A673 (cell line): ENCODE results near the gene SLC4A2. TPM values are rescaled to one million over a fixed set of nuclear protein-coding genes. Genes with fewer than 3 reads are reported as not detected.

Experiments
- BruUV-seq: library from RNA; stranded (reverse); fragments of 400-500 nt; replicated peaks from 2 replicates; lab custom pipeline; 2021; lab: Mats Ljungman, UMichigan
- CTCF ChIA-PET: fragments of 300-600 bp; sonication (Branson Sonifier 250); formaldehyde crosslinking; loops from one replicate; lab custom pipeline; 2022; ENCODE audit warnings: antibody characterized with exemption; lab: Charles Lee
- POLR2A ChIA-PET: fragments of 300-600 bp; sonication (Branson Sonifier 250); formaldehyde crosslinking; loops from one replicate; lab custom pipeline; 2022; ENCODE audit warnings: antibody characterized with exemption; ENCODE audit not compliant: low non-redundant PET; lab: Charles Lee
- DNase-seq: peaks from one replicate; pipeline ENCODE4 v3.0.0-alpha.2; 2015; ENCODE audit warnings: low spot score
- H3K27ac ChIP-seq: fragments of 200-600 bp; sonication (generic); 2 replicates; pipeline ENCODE4 v1.5.1; 2016; ENCODE audit warnings: mixed run types, low read depth, mild to moderate bottlenecking, mixed read lengths, antibody characterized with exemption, low read length; ENCODE audit not compliant: poor library complexity, severe bottlenecking
- H3K27me3 ChIP-seq: fragments of 200-600 bp; sonication (generic); replicated peaks from 2 replicates; pipeline ENCODE4 v1.6.1; 2017; ENCODE audit warnings: mixed run types, low read depth, mild to moderate bottlenecking, mixed read lengths, antibody characterized with exemption, low read length; ENCODE audit not compliant: insufficient read depth, poor library complexity
- H3K36me3 ChIP-seq: fragments of 200-600 bp; sonication (generic); 2 replicates; pipeline ENCODE4 v1.6.1; 2016; ENCODE audit warnings: mixed run types, mild to moderate bottlenecking, mixed read lengths, antibody characterized with exemption, low read length; ENCODE audit not compliant: insufficient read depth, poor library complexity, severe bottlenecking
- H3K4me1 ChIP-seq: fragments of 200-600 bp; sonication (generic); 2 replicates; pipeline ENCODE4 v1.6.1; 2017; ENCODE audit warnings: mixed run types, mild to moderate bottlenecking, mixed read lengths, antibody characterized with exemption, low read length; ENCODE audit not compliant: insufficient read depth, poor library complexity, severe bottlenecking
- H3K4me3 ChIP-seq: fragments of 200-600 bp; sonication (generic); 2 replicates; pipeline ENCODE4 v1.5.1; 2016; ENCODE audit warnings: low read depth, mixed run types, mild to moderate bottlenecking, mixed read lengths, low read length; ENCODE audit not compliant: poor library complexity, severe bottlenecking
- H3K9me3 ChIP-seq: fragments of 200-600 bp; sonication (generic); 2 replicates; pipeline ENCODE4 v1.6.1; 2016; ENCODE audit warnings: mixed run types, low read depth, mild to moderate bottlenecking, mixed read lengths, antibody characterized with exemption, low read length; ENCODE audit not compliant: poor library complexity, severe bottlenecking
- CTCF ChIP-seq: fragments of 300-800, 200-600 bp; sonication (generic); conservative IDR thresholded peaks from 2 replicates; pipeline ENCODE4 v1.5.1; 2017; ENCODE audit warnings: low read depth, mild to moderate bottlenecking, antibody characterized with exemption, low read length, moderate library complexity, mixed read lengths
- EZH2 ChIP-seq: fragments of 200-600 bp; sonication (generic); IDR thresholded peaks from 2 replicates; pipeline ENCODE4 v1.6.1; 2017; ENCODE audit warnings: borderline replicate concordance, low read depth, mild to moderate bottlenecking, mixed read lengths, antibody characterized with exemption, low read length; ENCODE audit not compliant: poor library complexity, severe bottlenecking
- intact Hi-C: fragments of 100-400 bp; cut with micrococcal nuclease; formaldehyde crosslinking; loops from one replicate; pipeline ENCODE4 v1.10.0; 2022; ENCODE audit not compliant: unreplicated experiment
- total RNA-seq: library from RNA; stranded (reverse); gene quantifications from 2 replicates; pipeline ENCODE4 v1.2.3, GENCODE V29; 2021

The SLC4A2 gene
- total RNA-seq, 1 experiment from 2014 or later: 222 TPM

- no peaks in the 10 kb centered on the region for H3K27me3 ChIP-seq
- ChIA-PET POLR2A (no interaction called here), CTCF (interaction anchor here (0.6 kb wide), 1 partner anchor 33 kb away, joined by 3 read pairs; no protein-coding TSS in a partner anchor)
- H3K27ac ChIP-seq: no peak overlapping the region
- TF ChIP-seq CTCF (no peak), EZH2 (no peak)
- H3K36me3 ChIP-seq: no peaks in the 10 kb centered on the region
- intact Hi-C loops: no loop called here
- no peaks in the 10 kb centered on the region for H3K4me1 ChIP-seq
- no TSS peak for BruUV-seq
- no peak overlapping the region for H3K4me3 ChIP-seq
- DNase-seq: no peak
- no peaks in the 10 kb centered on the region for H3K9me3 ChIP-seq
Observed at GRCh38 chr7:151046603-151047573, 12.5 kb upstream of the SLC4A2 start.

DNA sequence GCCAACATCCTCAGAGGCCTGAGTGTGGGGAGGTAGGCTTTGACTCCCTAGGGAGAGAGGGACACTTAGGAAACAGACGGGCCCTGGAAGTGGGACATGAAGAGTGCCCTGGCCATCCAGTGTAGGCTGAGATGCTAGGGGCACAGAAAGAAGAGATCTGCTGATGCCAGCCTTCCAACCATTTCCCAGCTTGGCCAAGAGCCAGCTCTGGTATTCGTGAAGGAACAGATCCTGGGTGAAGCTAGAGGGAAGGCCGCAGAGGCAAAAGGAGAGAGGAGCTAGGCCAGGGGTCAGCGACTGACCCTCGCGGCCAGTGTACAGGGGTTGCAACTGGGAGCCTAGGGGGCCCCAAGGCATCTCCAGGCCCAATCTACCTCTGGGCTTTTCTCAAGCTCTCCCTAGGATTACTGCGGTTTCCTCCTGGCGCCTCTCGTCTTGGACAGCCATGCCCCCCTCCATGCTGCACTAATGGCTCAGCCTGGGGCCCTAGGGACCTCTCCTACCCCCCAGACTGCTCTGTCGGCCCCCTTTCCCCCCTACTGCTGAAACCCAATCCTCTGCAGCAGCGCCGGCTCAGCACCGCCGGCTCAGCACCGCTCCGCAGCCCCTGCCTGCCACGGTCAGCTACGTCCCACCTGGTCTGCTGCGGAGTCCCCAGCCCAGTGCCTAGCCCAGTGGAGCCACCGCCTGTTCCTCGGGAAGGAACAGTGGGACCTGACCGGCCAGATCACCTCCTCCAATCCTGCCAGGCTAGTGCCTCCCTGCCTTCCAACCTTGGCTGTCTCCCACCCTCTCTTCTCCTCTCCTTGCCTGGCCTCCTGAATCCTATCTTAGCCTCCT is 11.2 kb upstream of the SLC4A2 start, which contains the start of gene ASIC3:
TSS of gene ASIC3 (plus strand) at position 556 of the 840 bp plus-strand sequence. CDS start 355 bp downstream, outside the sequence.
- BruUV-seq: no TSS peak
- DNase-seq: no peak
- H3K4me3 ChIP-seq: no peak within 1 kb of the TSS
- H3K27ac ChIP-seq: no peak within 1 kb of the TSS
- no peaks in the 10 kb centered on the region for H3K4me1 ChIP-seq
- no peaks in the 10 kb centered on the region for H3K27me3 ChIP-seq
- TF ChIP-seq CTCF (no peak), EZH2 (no peak)
- ChIA-PET CTCF (interaction anchor here (0.6 kb wide), 1 partner anchor 10 kb away, joined by 3 read pairs; no protein-coding TSS in a partner anchor), POLR2A (no interaction called here)
- intact Hi-C loops: no loop called here
- no peaks in the 10 kb centered on the region for H3K36me3 ChIP-seq
- no peaks in the 10 kb centered on the region for H3K9me3 ChIP-seq

DNA sequence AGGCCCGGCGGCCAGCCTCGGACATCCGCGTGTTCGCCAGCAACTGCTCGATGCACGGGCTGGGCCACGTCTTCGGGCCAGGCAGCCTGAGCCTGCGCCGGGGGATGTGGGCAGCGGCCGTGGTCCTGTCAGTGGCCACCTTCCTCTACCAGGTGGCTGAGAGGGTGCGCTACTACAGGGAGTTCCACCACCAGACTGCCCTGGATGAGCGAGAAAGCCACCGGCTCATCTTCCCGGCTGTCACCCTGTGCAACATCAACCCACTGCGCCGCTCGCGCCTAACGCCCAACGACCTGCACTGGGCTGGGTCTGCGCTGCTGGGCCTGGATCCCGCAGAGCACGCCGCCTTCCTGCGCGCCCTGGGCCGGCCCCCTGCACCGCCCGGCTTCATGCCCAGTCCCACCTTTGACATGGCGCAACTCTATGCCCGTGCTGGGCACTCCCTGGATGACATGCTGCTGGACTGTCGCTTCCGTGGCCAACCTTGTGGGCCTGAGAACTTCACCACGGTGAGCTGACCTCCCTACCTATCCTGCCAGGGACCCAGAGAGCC is 10.4 kb upstream of the SLC4A2 start:
- Histone ChIP-seq H3K4me3 (no peak overlapping the region), H3K4me1 (no peaks in the 10 kb centered on the region), H3K9me3 (no peaks in the 10 kb centered on the region), H3K27ac (no peak overlapping the region), H3K27me3 (no peaks in the 10 kb centered on the region), H3K36me3 (no peaks in the 10 kb centered on the region)
- TF ChIP-seq EZH2: no peak
- no peak for TF ChIP-seq CTCF
- BruUV-seq: no TSS peak
- ChIA-PET POLR2A (no interaction called here), CTCF (no interaction called here)
- DNase-seq: no peak
- intact Hi-C loops: no loop called here
